Activated CD8-positive, alpha-beta memory T cell treated with anti-CD3 and anti-CD28 coated beads for 48 hours (primary cell): ENCODE measurements around the gene MICAL3.
A peak's percentile ranks its signal among the peaks of the same experiment; 100 is the strongest.
"Not testable (repeated sequence)": the region's sequence is repeated elsewhere in the genome, so short reads cannot be mapped to it uniquely, and the experiment has no call there.

ENCODE experiments used
- DNase-seq, 3 experiments: peaks; one replicate each; pipeline ENCODE4 v3.0.0-alpha.2; 2020; ENCODE audit warnings: low read depth in 2 of 3, low spot score in 2 of 3

Gene MICAL3

DNA sequence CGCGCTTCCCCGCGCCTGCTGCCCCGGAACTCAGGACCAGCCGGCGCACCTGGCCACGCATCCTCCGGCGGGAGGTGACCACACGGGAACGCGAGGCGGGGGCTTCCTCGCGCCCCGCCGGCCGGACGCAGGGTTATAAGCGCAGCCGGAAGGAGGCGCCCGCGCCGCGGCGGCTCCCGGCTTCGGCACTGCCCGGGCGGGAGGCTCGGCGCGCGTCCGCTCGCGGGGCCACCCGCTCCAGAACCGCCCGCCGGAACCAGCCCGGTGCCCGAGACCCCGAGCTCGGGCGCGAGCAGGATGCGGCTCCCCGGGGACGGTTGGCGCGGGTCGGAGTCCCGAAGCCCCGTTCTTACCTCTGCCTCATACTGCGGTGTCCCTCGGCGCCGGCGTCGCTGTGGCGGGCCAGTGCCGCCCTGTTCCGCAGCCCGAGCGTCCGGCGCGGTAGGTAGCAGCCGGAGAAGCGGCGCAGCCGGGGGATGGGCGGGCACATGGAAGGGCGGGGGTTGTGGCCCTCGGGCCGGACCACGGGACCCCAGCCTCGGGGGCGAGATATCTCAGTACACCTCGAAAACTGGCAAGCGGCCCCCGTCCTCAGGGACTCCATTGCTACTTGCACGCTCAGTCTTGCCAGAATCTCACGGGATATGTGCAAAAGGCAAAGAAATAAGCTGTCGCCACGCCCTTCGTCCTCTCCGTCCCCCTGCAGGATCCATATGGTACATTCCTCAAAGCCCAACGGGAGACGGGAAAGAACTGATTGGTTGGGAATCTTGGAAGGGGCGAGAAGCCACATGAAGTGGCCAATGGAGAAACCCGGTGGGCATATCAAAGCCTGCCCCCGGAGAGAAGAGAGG, 23.1 kb downstream of the MICAL3 start:
- peak; percentile 54 to 56 (median 55) for DNase-seq

DNA sequence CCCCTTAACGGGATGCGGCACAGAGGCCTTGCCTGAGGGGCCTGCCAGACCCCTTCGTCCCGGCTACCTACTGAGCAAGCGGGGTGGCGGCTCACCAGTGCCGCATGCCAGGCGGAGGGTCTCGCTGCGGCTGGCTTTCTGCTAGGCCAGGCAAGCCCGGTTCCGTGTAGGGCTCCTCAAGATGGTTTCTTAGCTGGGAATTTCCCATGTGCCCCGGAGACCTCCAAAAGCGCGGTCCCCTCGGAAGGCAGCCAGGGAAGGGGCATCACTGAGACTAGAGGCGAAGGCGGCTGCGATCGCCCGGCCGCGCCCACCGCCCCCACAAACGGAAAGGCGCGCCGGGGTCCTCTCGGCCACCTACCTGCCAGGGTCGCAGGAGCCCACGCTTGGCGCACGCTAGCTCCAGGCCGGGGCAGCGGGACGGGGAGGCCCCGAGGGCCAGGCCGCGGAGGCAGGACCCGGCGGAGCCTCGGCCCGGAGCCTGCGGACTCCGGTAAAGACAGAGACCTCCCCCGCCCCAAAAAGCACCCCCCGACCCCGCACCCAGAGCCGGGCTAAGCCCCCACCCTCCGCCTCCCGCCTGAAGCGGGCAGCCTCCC, 23.8 kb downstream of the MICAL3 start:
- peak in 1 of 3 experiments; percentile 17 for DNase-seq

- no peak for DNase-seq
These were observed 24.5 kb downstream of the MICAL3 start for GRCh38 chr22:17999851-18000250.

DNA sequence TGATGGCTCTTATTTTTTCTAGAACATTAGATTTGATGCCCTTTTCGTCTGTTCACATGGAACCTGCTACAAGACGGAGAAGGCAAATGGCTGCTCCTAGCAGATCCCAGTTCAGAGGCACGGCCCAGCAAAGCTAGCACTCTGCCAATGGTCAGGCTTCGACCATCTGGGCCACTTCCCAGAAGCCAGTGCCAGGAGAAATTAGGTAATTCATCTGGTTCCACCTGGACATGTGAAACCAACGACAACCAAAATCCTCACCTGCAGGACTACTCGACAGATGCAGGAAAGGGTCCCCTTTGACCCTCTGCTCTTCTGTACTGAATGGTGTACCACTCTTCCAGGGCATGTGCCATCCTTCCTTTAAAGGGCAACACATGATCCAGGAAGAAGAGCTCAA, 25.4 kb downstream of the MICAL3 start:
- DNase-seq: no peak

DNA sequence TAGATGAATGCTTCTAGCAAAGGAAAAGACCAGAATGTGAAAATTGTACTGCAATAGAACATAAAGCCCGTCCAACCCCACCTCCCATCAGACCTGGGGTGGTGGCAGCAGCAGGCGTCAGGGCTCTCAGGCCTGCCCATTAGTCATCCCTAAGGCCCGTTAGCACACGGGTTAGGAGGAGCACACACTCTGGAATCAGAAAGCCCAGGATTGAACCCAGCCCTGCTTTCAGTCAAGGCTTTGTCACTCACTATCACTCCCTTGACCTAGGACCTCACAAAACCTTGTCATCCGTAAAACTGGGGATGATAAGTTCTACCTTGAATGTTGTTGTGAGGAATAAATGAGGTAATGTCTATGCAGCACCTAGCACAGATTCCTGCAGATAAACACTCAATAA, 26.9 kb downstream of the MICAL3 start:
- no peak for DNase-seq

DNA sequence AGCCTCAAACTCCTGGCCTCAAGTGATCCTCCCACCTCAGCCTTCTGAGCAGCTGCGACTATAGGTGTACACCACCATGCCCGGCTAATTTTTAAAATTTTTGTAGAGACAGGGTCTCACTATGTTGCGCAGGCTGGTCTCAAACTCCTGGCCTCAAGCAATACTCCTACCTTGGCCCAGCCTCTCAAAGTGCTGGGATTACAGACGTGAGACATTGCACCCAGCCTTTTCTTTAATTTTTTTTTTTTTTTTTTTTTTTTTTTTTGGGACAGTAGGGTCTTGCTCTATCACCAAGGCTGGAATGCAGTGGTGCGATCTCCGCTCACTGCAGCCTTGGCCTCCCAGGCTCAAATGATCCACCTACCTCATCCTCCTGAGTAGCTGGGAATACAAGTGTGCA, 29.1 kb downstream of the MICAL3 start:
- not testable (repeated sequence) for DNase-seq

GRCh38 chr22:17994424-17995108, 29.8 kb downstream of the MICAL3 start:
- no peak for DNase-seq

GRCh38 chr22:17992976-17993375, 31.4 kb downstream of the MICAL3 start:
- not testable (repeated sequence) for DNase-seq

DNA sequence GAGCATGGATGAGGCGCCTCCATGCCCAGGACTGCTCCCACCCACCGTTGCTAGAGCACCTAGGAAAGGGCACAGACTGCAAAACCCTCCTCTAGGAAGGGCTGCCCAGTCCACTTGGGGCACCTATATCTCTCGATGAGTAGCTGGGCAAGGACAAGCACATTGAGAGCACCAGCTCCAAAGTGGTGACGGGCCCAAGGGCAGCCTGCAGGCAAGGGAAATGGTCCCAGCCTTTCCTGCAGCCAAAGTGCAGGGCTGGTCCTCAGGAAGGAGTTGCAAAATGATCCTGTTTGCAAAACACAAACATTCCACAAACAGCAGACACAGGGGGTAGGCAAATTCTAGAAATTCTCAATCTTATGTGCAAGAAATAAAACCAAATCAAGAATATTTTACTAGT, 32.4 kb downstream of the MICAL3 start:
- not testable (repeated sequence) for DNase-seq

GRCh38 chr22:17990942-17991341, 33.4 kb downstream of the MICAL3 start:
- DNase-seq: no peak

DNA sequence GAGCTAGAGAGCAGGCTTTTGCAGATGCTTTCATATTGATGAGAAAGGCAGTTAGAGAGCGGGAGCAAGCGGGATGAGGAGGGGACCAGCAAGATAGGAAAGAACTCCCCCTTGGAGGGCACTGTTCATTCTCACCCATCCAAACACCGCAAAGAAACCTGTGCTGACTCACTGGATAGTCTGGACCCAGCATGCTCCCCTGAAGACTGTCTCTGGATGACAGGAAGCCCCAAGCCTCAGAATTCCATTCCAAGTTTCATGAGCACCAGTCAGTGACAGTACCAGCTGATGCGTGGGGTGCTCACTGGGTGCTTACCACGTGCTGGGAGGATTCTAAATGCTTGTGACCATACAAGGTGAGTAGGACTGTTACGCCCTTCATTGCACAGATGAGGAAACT, 34.2 kb downstream of the MICAL3 start:
- DNase-seq: no peak

GRCh38 chr22:17988800-17989513, 35.4 kb downstream of the MICAL3 start:
- DNase-seq: no peak

- no peak for DNase-seq
These were observed 38.8 kb downstream of the MICAL3 start for GRCh38 chr22:17985606-17986005.

- DNase-seq: not testable (repeated sequence)
These were observed 39.3 kb downstream of the MICAL3 start for GRCh38 chr22:17985071-17985470.

DNA sequence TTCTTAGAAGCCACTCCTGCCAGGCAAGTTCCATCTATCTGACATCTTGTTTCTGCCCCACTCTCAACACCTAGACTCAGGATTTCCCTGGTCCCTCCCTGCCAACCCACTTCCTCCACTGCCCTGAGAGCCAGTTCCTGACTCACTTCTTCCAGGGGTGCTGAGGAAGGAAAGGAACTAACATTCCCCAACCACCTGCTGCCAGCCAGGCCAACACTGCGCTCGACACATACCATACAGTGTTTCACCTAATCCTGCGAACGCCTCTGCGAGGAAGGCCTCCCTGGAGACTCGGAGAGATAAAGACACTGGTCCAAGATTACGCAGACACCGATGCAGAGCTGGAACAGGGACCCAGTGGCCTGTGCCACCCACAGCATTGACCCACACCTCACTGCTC, 40.2 kb downstream of the MICAL3 start:
- DNase-seq: no peak

GRCh38 chr22:17982572-17983141, 41.7 kb downstream of the MICAL3 start:
- DNase-seq: no peak

GRCh38 chr22:17981497-17981896, 42.9 kb downstream of the MICAL3 start:
- DNase-seq: no peak

GRCh38 chr22:17980638-17981051, 43.7 kb downstream of the MICAL3 start:
- peak in 1 of 3 experiments; percentile 2 for DNase-seq

DNA sequence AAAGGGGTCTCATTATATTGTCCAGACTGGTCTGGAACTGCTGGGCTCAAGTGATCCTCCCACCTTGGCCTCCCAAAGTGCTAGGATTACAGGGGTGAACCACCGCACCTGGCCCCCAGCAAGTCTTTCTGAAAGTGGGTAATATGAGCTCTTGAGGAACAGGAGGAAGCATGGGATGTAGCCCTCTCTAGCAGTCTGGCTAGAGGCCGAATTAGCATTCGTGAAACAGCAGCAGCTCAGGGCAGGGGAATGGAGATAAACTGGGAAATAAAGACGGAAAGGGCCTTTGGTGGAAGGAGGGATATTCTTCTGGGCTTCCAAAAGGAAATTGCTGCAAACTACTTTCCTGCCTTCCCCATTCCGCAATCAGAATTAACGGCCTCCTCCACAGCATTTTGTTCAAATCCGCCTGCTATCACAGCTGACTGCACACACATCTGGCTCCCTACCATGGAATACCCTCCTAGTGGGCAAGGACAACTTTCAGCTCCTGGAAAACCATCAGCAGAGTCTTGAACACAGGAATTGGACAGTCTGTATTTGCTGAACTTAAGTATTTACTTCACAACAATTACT, 44.3 kb downstream of the MICAL3 start:
- no peak for DNase-seq

DNA sequence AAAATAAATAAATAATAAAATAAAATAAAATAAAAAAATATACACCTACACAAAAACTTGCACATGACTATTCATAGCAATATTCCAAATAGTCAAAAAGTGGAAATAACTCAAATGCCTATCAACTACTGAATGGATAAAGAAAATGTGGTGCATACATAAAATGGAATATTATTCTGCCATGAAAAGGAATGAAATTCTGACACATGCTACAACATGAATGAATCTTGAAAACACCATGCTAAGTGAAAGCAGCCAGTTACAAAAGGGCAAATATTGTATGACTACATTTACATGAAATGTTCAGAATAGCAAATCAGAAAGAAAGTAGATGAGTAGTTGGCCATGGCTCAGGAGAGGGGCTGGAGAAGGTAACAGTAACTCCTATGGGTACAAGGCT, 46.3 kb downstream of the MICAL3 start:
- DNase-seq: no peak

DNA sequence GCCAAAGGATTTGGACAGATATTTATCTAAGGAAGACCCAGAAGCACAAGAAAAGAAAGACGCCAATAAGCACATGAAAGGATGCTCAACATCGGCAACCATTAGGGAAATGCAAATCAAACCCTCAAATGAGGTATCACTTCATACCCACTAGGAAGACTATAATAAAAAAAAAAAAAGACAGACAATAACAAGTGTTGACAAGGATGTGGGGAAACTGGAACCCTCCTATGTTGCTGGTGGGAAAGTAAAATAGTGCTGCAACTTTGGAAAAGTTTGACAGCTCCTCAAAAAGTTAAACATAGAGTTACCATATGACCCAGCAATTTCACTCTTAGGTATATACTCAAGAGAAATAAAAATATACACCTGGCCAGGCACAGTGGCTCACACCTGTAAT, 47.0 kb downstream of the MICAL3 start:
- no peak for DNase-seq
